RWPE2 (cell line): Measurements from ENCODE around the gene PLEKHG2.

Experiments
- ATAC-seq: fragments of 200-7000 bp; cut with Tn5 transposase; 3 replicates; pipeline ENCODE4 v1.9.1; 2021; ENCODE audit warnings: low read depth
- DNase-seq: peaks from one replicate; pipeline ENCODE4 v3.0.0-alpha.2; 2020; ENCODE audit warnings: low spot score
- H3K27ac ChIP-seq: fragments of 450-650 bp; 2 replicates; pipeline ENCODE4 v1.5.1; 2017; ENCODE audit warnings: mild to moderate bottlenecking; ENCODE audit not compliant: poor library complexity, severe bottlenecking
- H3K27me3 ChIP-seq: fragments of 250-450 bp; sonication (Bioruptor Pico); 2 replicates; pipeline ENCODE4 v1.5.1; 2021; ENCODE audit warnings: mild to moderate bottlenecking, moderate library complexity; ENCODE audit not compliant: insufficient read depth, poor library complexity, severe bottlenecking
- H3K36me3 ChIP-seq: fragments of 250-450 bp; sonication (Bioruptor Pico); 2 replicates; pipeline ENCODE4 v1.5.1; 2020; ENCODE audit warnings: low read depth, mild to moderate bottlenecking, moderate library complexity
- H3K4me1 ChIP-seq: fragments of 250-450 bp; sonication (Bioruptor Pico); 2 replicates; pipeline ENCODE4 v1.5.1; 2021; ENCODE audit warnings: mild to moderate bottlenecking, moderate library complexity; ENCODE audit not compliant: insufficient read depth, poor library complexity, severe bottlenecking
- H3K4me3 ChIP-seq: fragments of 250-450 bp; sonication (Bioruptor Pico); 2 replicates; pipeline ENCODE4 v1.5.1; 2021; ENCODE audit warnings: mild to moderate bottlenecking, moderate library complexity; ENCODE audit not compliant: severe bottlenecking
- H3K9me3 ChIP-seq: fragments of 250-450 bp; sonication (Bioruptor Pico); 2 replicates; pipeline ENCODE4 v1.5.1; 2021; ENCODE audit warnings: mild to moderate bottlenecking, moderate library complexity; ENCODE audit not compliant: severe bottlenecking
- TF ChIP-seq, protein P1 (sequence below): fragments of 450-650 bp; IDR thresholded peaks from one replicate; pipeline ENCODE4 v1.5.1; 2017; ENCODE audit warnings: mild to moderate bottlenecking, moderate library complexity; ENCODE audit not compliant: poor library complexity, severe bottlenecking

PLEKHG2 gene

DNA sequence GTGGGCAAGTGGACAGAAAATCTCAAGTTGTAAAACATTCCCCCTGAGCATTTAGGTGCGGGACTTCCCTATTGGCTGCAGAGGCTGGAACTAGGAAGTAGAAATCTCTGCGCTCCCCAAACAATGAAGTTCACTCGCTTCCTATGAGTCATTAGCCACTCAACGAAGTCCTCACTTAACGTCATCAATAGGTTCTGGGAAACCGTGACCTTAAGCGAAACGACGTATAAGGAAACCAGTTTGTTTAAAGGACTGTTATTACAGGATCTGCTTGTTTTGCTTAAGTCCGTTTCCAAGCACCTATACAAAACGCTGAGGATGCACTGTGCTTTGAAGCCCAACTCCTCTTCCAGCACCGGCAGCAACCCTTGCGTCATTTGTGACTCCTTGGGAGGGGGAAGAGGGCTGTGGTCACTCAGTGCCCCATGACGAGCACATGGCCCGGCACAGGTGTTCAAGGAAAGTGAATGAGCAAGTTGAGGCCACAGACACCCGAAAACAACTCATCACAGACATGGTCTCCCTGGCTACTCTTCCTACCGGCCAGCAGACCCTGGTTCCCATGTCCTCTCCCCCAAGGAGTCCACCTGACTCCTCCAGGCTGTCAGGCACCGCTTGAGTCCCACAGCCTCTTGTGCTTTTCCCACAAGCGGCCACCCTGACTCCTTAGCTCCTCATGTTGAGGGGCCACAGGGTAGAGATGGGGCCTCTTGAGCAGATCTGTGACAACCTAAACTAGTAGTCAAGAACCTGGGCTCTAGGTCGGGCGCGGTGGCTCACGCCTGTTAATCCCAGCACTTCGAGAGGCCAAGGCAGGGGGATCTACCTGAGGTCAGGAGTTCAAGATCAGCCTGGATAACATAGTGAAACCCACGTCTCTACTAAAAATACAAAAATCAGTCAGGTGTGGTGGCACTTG, 18.5 kb downstream of the PLEKHG2 start:
- Histone ChIP-seq H3K36me3 (peaks cover 38% of the 10 kb centered on the region), H3K9me3 (no peaks in the 10 kb centered on the region), H3K27ac (peak overlapping the region; percentile 72), H3K4me1 (peaks cover 18% of the 10 kb centered on the region), H3K4me3 (no peak overlapping the region), H3K27me3 (no peaks in the 10 kb centered on the region)
- no peak for DNase-seq
- TF ChIP-seq, protein P1, sequence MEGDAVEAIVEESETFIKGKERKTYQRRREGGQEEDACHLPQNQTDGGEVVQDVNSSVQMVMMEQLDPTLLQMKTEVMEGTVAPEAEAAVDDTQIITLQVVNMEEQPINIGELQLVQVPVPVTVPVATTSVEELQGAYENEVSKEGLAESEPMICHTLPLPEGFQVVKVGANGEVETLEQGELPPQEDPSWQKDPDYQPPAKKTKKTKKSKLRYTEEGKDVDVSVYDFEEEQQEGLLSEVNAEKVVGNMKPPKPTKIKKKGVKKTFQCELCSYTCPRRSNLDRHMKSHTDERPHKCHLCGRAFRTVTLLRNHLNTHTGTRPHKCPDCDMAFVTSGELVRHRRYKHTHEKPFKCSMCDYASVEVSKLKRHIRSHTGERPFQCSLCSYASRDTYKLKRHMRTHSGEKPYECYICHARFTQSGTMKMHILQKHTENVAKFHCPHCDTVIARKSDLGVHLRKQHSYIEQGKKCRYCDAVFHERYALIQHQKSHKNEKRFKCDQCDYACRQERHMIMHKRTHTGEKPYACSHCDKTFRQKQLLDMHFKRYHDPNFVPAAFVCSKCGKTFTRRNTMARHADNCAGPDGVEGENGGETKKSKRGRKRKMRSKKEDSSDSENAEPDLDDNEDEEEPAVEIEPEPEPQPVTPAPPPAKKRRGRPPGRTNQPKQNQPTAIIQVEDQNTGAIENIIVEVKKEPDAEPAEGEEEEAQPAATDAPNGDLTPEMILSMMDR: no peak
- ATAC-seq: peak; percentile 66

- H3K27ac ChIP-seq: peak overlapping the region; percentile 72
- peaks cover 38% of the 10 kb centered on the region for H3K36me3 ChIP-seq
- H3K4me1 ChIP-seq: peaks cover 18% of the 10 kb centered on the region
- ATAC-seq (no peak), DNase-seq (no peak)
- no peak overlapping the region for H3K4me3 ChIP-seq
- TF ChIP-seq, protein P1: no peak
- H3K9me3 ChIP-seq: no peaks in the 10 kb centered on the region
- H3K27me3 ChIP-seq: no peaks in the 10 kb centered on the region
Observed at GRCh38 chr19:39432677-39433025, 20.2 kb downstream of the PLEKHG2 start.

DNA sequence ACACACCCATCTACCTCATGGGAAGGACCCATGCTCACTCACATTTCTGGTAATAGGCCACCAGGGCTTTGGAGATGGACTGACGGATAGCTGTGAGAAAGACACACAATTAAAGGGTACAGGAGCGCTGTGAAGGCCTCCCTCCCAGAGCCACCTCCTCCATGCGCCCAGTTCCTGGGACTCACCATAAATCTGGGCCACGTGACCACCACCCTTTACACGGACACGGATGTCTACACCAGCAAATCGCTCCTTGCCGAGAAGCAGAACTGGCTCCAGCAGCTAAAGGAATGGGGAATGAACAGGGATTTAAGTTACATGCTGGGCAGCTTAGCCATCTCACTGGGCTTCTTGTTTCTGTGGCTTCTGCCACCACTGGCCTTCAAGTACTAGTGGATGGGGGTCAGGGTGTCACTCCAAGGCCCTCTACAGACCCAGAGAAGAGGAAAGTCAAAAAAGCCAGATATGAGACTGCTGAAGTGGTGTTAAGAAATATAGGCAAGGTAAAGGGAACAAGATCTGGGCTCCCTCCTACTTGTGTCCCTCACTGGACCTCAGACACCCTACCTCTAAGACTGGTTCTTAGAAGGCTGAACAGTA, 21.1 kb downstream of the PLEKHG2 start:
- Histone ChIP-seq H3K36me3 (peaks cover 38% of the 10 kb centered on the region), H3K27me3 (no peaks in the 10 kb centered on the region), H3K27ac (peak overlapping the region; percentile 72), H3K4me1 (peaks cover 22% of the 10 kb centered on the region), H3K9me3 (no peaks in the 10 kb centered on the region), H3K4me3 (no peak overlapping the region)
- TF ChIP-seq, protein P1: no peak
- ATAC-seq: no peak
- no peak for DNase-seq

DNA sequence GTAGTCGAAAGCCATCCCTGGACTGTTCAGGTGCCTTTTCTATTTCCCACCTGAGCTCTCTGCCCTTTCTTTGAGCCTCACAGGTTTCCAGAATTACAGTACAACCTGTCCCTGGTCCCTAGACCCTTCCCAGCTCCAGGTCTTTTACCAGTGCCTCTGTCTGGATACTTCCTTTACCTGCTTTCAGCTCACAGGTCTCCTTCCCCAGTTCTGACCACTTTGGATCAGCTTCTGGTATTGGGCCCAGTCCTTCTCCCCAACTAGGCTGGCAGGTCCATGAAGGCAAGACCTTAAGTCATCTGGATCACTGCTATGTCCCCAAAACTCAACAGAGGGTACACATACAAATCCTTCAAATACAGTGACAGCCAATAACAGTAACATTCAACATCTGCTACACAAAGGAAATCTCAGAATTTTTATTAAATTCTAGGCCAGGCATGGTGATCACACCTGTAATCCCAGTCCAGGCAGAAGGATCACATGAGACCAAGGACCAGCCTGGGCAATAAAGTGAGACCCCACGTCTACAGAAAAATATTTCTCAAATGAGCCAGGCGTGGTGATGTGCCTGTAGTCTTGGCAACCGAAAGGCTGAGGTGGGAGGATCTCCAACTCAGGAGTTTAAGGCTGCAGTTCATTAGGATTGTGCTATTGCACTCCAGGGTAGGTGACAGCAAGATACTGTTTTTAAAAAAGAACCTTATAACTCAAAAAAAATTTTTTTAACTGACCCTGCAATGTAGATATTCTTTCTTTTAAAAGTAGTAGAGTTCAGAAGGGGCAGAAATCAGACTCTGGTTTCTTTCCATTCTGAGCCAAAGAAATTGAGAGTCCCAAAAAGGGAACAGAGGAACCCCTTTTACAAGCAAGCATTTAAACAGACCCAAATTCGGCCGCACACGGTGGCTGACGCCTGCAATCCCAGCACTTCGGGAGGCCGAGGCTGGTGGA, 21.9 kb downstream of the PLEKHG2 start:
- peak overlapping the region; percentile 72 for H3K27ac ChIP-seq
- TF ChIP-seq, protein P1: no peak
- peaks cover 23% of the 10 kb centered on the region for H3K4me1 ChIP-seq
- ATAC-seq (no peak), DNase-seq (no peak)
- no peaks in the 10 kb centered on the region for H3K9me3 ChIP-seq
- H3K36me3 ChIP-seq: peaks cover 38% of the 10 kb centered on the region
- H3K27me3 ChIP-seq: no peaks in the 10 kb centered on the region
- H3K4me3 ChIP-seq: peak overlapping the region; percentile 89
